OCI-LY3 (cell line): Measurements from ENCODE around the gene PKN3.

Source experiments
- H2AFZ ChIP-seq: fragments of 200-600, 300-600 bp; shearing (Covaris generic); 2 replicates; pipeline ENCODE4 v1.6.0; 2014; ENCODE audit warnings: antibody characterized with exemption, low read depth, low read length
- H3K27ac ChIP-seq: fragments of 200-600, 300-600 bp; sonication (generic); 2 replicates; pipeline ENCODE4 v1.5.1; 2014; ENCODE audit warnings: mild to moderate bottlenecking, low read length, moderate library complexity, mixed read lengths
- H3K27me3 ChIP-seq: fragments of 200-600, 300-600 bp; sonication (generic); 2 replicates; pipeline ENCODE4 v1.6.1; 2014; ENCODE audit warnings: low read depth, low read length, mixed read lengths
- H3K36me3 ChIP-seq: fragments of 200-600, 300-600 bp; sonication (generic); replicated peaks from 2 replicates; pipeline ENCODE3; 2014; ENCODE audit warnings: low read depth, low read length, mixed read lengths
- H3K4me1 ChIP-seq: fragments of 300-600, 200-600 bp; sonication (generic); 2 replicates; pipeline ENCODE4 v1.6.1; 2014; ENCODE audit warnings: low read length, mixed read lengths
- H3K4me2 ChIP-seq: fragments of 200-600, 300-600 bp; sonication (generic); 2 replicates; pipeline ENCODE4 v1.6.1; 2014; ENCODE audit warnings: low read length, mixed read lengths
- H3K4me3 ChIP-seq: fragments of 300-600, 200-600 bp; sonication (generic); 2 replicates; pipeline ENCODE4 v1.5.1; 2014; ENCODE audit warnings: antibody characterized with exemption, mild to moderate bottlenecking, low read length, moderate library complexity
- H3K79me2 ChIP-seq: fragments of 300-600, 200-600 bp; shearing (Covaris generic); 2 replicates; pipeline ENCODE4 v1.6.1; 2014; ENCODE audit warnings: mild to moderate bottlenecking, low read length, mixed read lengths
- H3K9ac ChIP-seq: fragments of 300-600, 200-600 bp; shearing (Covaris generic); 2 replicates; pipeline ENCODE4 v1.6.0; 2014; ENCODE audit warnings: mild to moderate bottlenecking, low read length, moderate library complexity
- H3K9me3 ChIP-seq: fragments of 200-600, 300-600 bp; shearing (Covaris generic); 2 replicates; pipeline ENCODE4 v1.6.1; 2014; ENCODE audit warnings: low read length, mixed read lengths; ENCODE audit not compliant: insufficient read depth
- H4K20me1 ChIP-seq: fragments of 200-600, 300-600 bp; sonication (generic); 2 replicates; pipeline ENCODE4 v1.6.1; 2016; ENCODE audit warnings: low read length, mixed read lengths; ENCODE audit not compliant: insufficient read depth
- CTCF ChIP-seq: fragments of 200-600, 300-600 bp; sonication (generic); IDR thresholded peaks from 2 replicates; pipeline ENCODE4 v1.5.1; 2014; ENCODE audit warnings: antibody characterized with exemption, low read length, low read depth
- EZH2phosphoT487 ChIP-seq: fragments of 200-600 bp; shearing (Covaris generic); IDR thresholded peaks from 2 replicates; pipeline ENCODE4 v1.6.1; 2018; ENCODE audit warnings: antibody characterized with exemption, mixed run types, low read depth

Gene PKN3

GRCh38 chr9:128702445-128702948, at the start of gene PKN3:
Gene PKN3 (plus strand): TSS chr9:128702503. CDS start chr9:128702916, 413 bp downstream.
- Histone ChIP-seq H4K20me1 (no peaks in the 10 kb centered on the region), H3K9ac (peak within 1 kb of the TSS; percentile 91), H3K9me3 (no peaks in the 10 kb centered on the region), H3K36me3 (peaks cover 9% of the 10 kb centered on the region), H2AFZ (peak within 1 kb of the TSS; percentile 64), H3K27me3 (no peaks in the 10 kb centered on the region), H3K79me2 (peaks cover 23% of the 10 kb centered on the region), H3K4me2 (peak within 1 kb of the TSS; percentile 89), H3K4me1 (peaks cover 11% of the 10 kb centered on the region; the same call in 1 of the 2 replicates), H3K27ac (peak within 1 kb of the TSS; percentile 42), H3K4me3 (peak within 1 kb of the TSS; percentile 96)
- TF ChIP-seq EZH2phosphoT487, result no peak
- peak; percentile 69 for TF ChIP-seq CTCF

DNA sequence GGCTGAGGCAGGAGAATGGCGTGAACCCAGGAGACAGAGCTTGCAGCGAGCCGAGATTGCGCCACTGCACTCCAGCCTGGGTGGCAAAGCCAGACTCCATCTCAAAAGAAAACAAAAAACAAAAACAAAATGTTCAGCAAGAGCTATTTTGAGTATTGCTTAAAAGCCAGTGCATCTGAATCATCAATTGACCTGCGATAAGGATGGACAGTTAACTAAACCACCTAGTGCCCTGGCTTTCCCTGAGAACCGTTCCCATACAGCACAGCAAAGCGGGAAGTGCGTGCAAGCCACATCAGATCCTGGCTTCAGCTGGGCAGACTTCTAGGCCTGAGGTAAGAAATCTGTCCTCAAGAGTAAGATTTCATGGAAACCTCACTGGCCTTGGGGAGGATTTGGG, 48.4 kb upstream of the PKN3 start:
- Histone ChIP-seq H3K9me3 (no peaks in the 10 kb centered on the region), H3K4me1 (peaks cover 4% of the 10 kb centered on the region; the same call in 1 of the 2 replicates), H2AFZ (no peak overlapping the region), H3K9ac (no peak overlapping the region), H3K36me3 (no peaks in the 10 kb centered on the region), H3K79me2 (peaks cover 7% of the 10 kb centered on the region; the same call in 1 of the 2 replicates), H3K4me2 (no peak overlapping the region), H3K27me3 (no peaks in the 10 kb centered on the region), H4K20me1 (no peaks in the 10 kb centered on the region), H3K27ac (no peak overlapping the region), H3K4me3 (no peak overlapping the region)
- TF ChIP-seq CTCF (no peak), EZH2phosphoT487 (no peak)

GRCh38 chr9:128654481-128654880, 47.8 kb upstream of the PKN3 start:
- Histone ChIP-seq H3K79me2 (peaks cover 7% of the 10 kb centered on the region; the same call in 1 of the 2 replicates), H3K4me2 (no peak overlapping the region), H3K27ac (no peak overlapping the region), H3K9ac (no peak overlapping the region), H4K20me1 (no peaks in the 10 kb centered on the region), H3K4me3 (no peak overlapping the region), H3K27me3 (no peaks in the 10 kb centered on the region), H3K9me3 (no peaks in the 10 kb centered on the region), H2AFZ (no peak overlapping the region), H3K4me1 (peaks cover 4% of the 10 kb centered on the region; the same call in 1 of the 2 replicates), H3K36me3 (no peaks in the 10 kb centered on the region)
- no peak for TF ChIP-seq EZH2phosphoT487
- no peak for TF ChIP-seq CTCF

DNA sequence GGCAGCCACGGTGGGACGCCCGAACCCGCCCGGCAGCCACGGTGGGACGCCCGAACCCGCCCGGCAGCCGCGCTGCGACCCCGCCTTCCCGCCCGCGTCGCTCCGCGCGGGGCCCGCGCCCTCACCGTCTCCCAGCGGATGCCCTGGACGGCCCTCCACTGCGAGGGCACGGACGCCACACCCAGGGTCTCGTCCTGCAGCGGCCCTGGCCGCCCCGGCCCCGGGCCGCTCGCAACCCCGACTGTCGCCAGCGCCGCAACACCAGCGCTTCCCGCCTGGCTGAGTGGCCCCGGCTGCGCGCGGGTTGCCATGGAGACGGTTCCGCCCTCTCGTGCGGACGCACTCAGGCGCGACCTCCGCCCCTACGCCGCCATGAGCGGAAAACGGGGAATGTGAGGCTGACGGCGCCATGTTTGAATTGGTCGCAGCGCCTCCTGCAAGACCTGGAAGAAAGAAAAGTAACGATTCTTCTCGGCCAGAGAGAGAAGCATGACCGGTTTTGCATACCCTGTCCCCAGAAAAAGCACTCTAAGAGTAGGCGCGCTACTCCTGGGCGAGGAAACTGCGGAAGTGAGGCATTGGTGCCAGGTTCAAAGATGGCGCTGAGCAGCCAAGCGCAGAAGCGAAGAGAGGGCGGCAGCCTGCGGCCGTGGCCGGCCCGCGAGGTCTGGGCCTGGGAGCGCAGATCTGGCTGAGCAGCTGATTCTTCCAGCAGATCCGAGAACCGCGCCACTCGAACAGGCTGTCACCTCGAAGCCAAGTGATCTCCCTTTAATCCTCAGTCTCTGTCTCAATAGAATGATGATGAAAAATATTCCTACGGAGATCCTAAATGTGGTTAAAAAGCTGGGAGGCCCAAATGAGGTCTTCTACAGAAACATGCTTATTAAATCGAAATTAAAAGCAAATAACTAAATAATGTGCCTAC, 45.6 kb upstream of the PKN3 start, which contains the start of gene DYNC2I2:
TSS of gene DYNC2I2 (minus strand) at position 432 of the 928 bp plus-strand sequence. CDS start at position 311, 121 bp downstream.
- H2AFZ ChIP-seq, result peak within 1 kb of the TSS; percentile 100
- no peaks in the 10 kb centered on the region for H3K9me3 ChIP-seq
- peak within 1 kb of the TSS; percentile 95 for H3K4me3 ChIP-seq
- TF ChIP-seq EZH2phosphoT487, result no peak
- TF ChIP-seq CTCF, result no peak
- peak within 1 kb of the TSS; percentile 97 for H3K9ac ChIP-seq
- no peaks in the 10 kb centered on the region for H4K20me1 ChIP-seq
- H3K4me1 ChIP-seq, result peaks cover 4% of the 10 kb centered on the region; the same call in 1 of the 2 replicates
- peak within 1 kb of the TSS; percentile 95 for H3K27ac ChIP-seq
- no peaks in the 10 kb centered on the region for H3K27me3 ChIP-seq
- peak within 1 kb of the TSS; percentile 95 for H3K4me2 ChIP-seq
- peaks cover 7% of the 10 kb centered on the region; the same call in 1 of the 2 replicates for H3K79me2 ChIP-seq
- H3K36me3 ChIP-seq, result no peaks in the 10 kb centered on the region
